B cell (primary cell): ENCODE data around the gene SLC12A3. TPM values are rescaled to one million over a fixed set of nuclear protein-coding genes. Genes with fewer than 3 reads are reported as not detected.

ENCODE experiments used
- ATAC-seq: fragments of 200-7000 bp; cut with Tn5 transposase; one replicate; pipeline ENCODE4 v1.10.0; 2021; ENCODE audit warnings: low read depth, mild to moderate bottlenecking, moderate number of reproducible peaks, moderate library complexity
- CTCF ChIA-PET: fragments of 350-600 bp; sonication (Branson Sonifier 250); formaldehyde crosslinking; loops from one replicate; lab custom pipeline; 2021; ENCODE audit warnings: antibody characterized with exemption, inconsistent platforms; lab: Charles Lee
- POLR2A ChIA-PET: fragments of 350-600 bp; sonication (Branson Sonifier 250); formaldehyde crosslinking; loops from one replicate; lab custom pipeline; 2021; ENCODE audit warnings: antibody characterized with exemption; lab: Charles Lee
- DNase-seq: peaks from one replicate; pipeline ENCODE4 v3.0.0; 2013
- H2AFZ ChIP-seq: 2 replicates; pipeline ENCODE4 v1.6.1; 2012; ENCODE audit warnings: mild to moderate bottlenecking, low read depth, low read length; ENCODE audit not compliant: insufficient read depth, poor library complexity, severe bottlenecking
- H3K27ac ChIP-seq, 2 donors: 1 replicate in 1 of 2; 2 replicates in 1 of 2; pipeline ENCODE4 v1.5.1; 2012 to 2013; ENCODE audit warnings: low read length in 2 of 2, mild to moderate bottlenecking in 2 of 2, moderate library complexity in 1 of 2
- H3K27me3 ChIP-seq, 4 experiments: fragments of 200-600 bp in 1 of 4; sonication (generic) in 1 of 4; replicated peaks in 1 of 4; 1 replicate in 2 of 4; 2 replicates in 2 of 4; pipeline versions ENCODE4 v1.6.1 to v1.7.0; 2013 to 2016; ENCODE audit warnings: low read length in 3 of 4, mild to moderate bottlenecking in 2 of 4, mixed read lengths in 1 of 4, moderate library complexity in 1 of 4; ENCODE audit not compliant: insufficient read depth in 4 of 4, control insufficient read depth in 3 of 4; ENCODE audit errors: control extremely low read depth in 1 of 4
- H3K36me3 ChIP-seq, 2 experiments: replicated peaks in 1 of 2; 1 replicate in 1 of 2; 2 replicates in 1 of 2; pipeline versions ENCODE4 v1.6.1 to v1.7.1; 2013; ENCODE audit warnings: low read length in 1 of 2; ENCODE audit not compliant: insufficient read depth in 2 of 2, control insufficient read depth in 1 of 2; ENCODE audit errors: control extremely low read depth in 1 of 2, extremely low read depth in 1 of 2
- H3K4me1 ChIP-seq, 2 donors: fragments of 200-600 bp in 1 of 2; sonication (generic) in 1 of 2; 1 replicate in 1 of 2; 2 replicates in 1 of 2; pipeline versions ENCODE4 v1.5.1 to v1.6.1; 2013 to 2017; ENCODE audit warnings: low read length in 2 of 2; ENCODE audit not compliant: control insufficient read depth in 2 of 2, insufficient read depth in 2 of 2
- H3K4me2 ChIP-seq: replicated peaks from 2 replicates; pipeline ENCODE3; 2012; ENCODE audit warnings: mild to moderate bottlenecking, low read depth, low read length; ENCODE audit not compliant: poor library complexity, severe bottlenecking
- H3K4me3 ChIP-seq, 5 experiments: fragments of 200-600 bp in 1 of 5; sonication (generic) in 1 of 5; 1 replicate in 3 of 5; 2 replicates in 2 of 5; pipeline versions ENCODE4 v1.5.1 to v1.7.0; 2011 to 2016; ENCODE audit warnings: low read length in 4 of 5, mild to moderate bottlenecking in 4 of 5, low read depth in 2 of 5, control low read depth in 1 of 5, moderate library complexity in 1 of 5; ENCODE audit not compliant: insufficient read depth in 1 of 5; ENCODE audit errors: control extremely low read depth in 1 of 5, extremely low read depth in 1 of 5
- H3K79me2 ChIP-seq: fragments of 200-600 bp; sonication (generic); one replicate; pipeline ENCODE4 v1.6.0; 2016; ENCODE audit warnings: low read length; ENCODE audit not compliant: control insufficient read depth, insufficient read depth
- H3K9ac ChIP-seq: fragments of 200-600 bp; sonication (generic); 2 replicates; pipeline ENCODE4 v1.6.1; 2017; ENCODE audit warnings: mild to moderate bottlenecking, low read length, moderate library complexity
- H3K9me3 ChIP-seq, 3 donors: one replicate each; pipeline versions ENCODE4 v1.6.1 to v1.7.1; 2013; ENCODE audit warnings: low read length in 2 of 3; ENCODE audit not compliant: control insufficient read depth in 2 of 3, insufficient read depth in 1 of 3; ENCODE audit errors: control extremely low read depth in 1 of 3
- H4K20me1 ChIP-seq: 2 replicates; pipeline ENCODE4 v1.6.0; 2012; ENCODE audit warnings: mild to moderate bottlenecking, low read length; ENCODE audit not compliant: insufficient read depth, control insufficient read depth, poor library complexity, severe bottlenecking
- H3K27ac Mint-ChIP-seq: one replicate; pipeline ENCODE4 v1.8.0; 2021; ENCODE audit warnings: mixed read lengths
- H3K27me3 Mint-ChIP-seq: one replicate; pipeline ENCODE4 v1.8.0; 2021; ENCODE audit warnings: mixed read lengths
- H3K4me1 Mint-ChIP-seq: one replicate; pipeline ENCODE4 v1.8.0; 2021; ENCODE audit warnings: mixed read lengths
- H3K4me3 Mint-ChIP-seq: one replicate; pipeline ENCODE4 v1.8.0; 2021; ENCODE audit warnings: mixed read lengths
- H3K9me3 Mint-ChIP-seq: one replicate; pipeline ENCODE4 v1.8.0; 2022; ENCODE audit warnings: mixed read lengths; ENCODE audit not compliant: insufficient read depth
- EZH2 ChIP-seq: IDR thresholded peaks from 2 replicates; pipeline ENCODE4 v1.6.1; 2012; ENCODE audit warnings: borderline replicate concordance, low read depth, mild to moderate bottlenecking, moderate library complexity, low read length; ENCODE audit not compliant: insufficient read depth, poor library complexity, severe bottlenecking
- WGBS: methylation state at CpG from one replicate; pipeline ENCODE4 v1.1.5; 2013; ENCODE audit warnings: missing lambda C conversion rate; ENCODE audit not compliant: insufficient coverage; 5-methylcytosine and 5-hydroxymethylcytosine counted together
- intact Hi-C: fragments of 100-400 bp; cut with micrococcal nuclease; formaldehyde crosslinking; loops from one replicate; pipeline ENCODE4 v1.10.0; 2022
- polyA plus RNA-seq: library from polyadenylated mRNA; depleted of rRNA; stranded (reverse); fragments of >200 nt; gene quantifications from 2 replicates; pipeline ENCODE4 v1.2.3, GENCODE V29; 2012
- total RNA-seq, 2 donors: library from RNA; stranded (reverse); fragments of 120-200 nt in 1 of 2; gene quantifications; 1 replicate in 1 of 2; 2 replicates in 1 of 2; pipeline versions ENCODE4 v1.2.3 to v1.2.4, GENCODE V29; 2013 to 2022
- TF ChIP-seq, protein P1 (sequence below): fragments of 200-600 bp; IDR thresholded peaks from one replicate; pipeline ENCODE4 v1.8.0; 2022; ENCODE audit warnings: antibody characterized with exemption, mild to moderate bottlenecking

Gene SLC12A3
- total and polyA plus RNA-seq, 2 donors (not counting 1 experiment from before 2014, with no cell fraction given), result 1.3 to 4.9 TPM

DNA sequence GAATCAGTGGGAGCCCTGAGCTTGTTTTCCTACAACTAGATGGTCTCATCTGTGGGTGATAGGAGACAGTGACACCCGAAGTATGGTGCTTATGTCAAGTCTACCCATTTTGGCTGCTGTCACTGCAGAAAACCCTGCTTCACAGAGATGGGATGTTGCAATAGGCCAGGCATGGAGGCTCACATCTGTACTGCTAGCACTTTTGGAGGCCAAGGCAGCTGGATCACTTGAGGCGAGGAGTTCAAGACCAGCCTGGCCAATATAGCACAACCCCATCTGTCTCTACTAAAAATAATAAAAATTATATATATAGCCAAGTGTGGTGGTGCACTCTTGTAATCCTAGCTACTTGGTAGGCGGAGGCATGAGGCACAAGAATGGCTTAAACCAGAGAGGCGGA lies 64.6 kb downstream of the SLC12A3 start:
- H3K27ac Mint-ChIP-seq, result peak overlapping the region; percentile 61

More for the DNA sequence above, 64.6 kb downstream of the SLC12A3 start:
- DNase-seq, result no peak
- 65% methylated on average over 3 of the region's 4 CpGs for WGBS
- TF ChIP-seq, protein P1, sequence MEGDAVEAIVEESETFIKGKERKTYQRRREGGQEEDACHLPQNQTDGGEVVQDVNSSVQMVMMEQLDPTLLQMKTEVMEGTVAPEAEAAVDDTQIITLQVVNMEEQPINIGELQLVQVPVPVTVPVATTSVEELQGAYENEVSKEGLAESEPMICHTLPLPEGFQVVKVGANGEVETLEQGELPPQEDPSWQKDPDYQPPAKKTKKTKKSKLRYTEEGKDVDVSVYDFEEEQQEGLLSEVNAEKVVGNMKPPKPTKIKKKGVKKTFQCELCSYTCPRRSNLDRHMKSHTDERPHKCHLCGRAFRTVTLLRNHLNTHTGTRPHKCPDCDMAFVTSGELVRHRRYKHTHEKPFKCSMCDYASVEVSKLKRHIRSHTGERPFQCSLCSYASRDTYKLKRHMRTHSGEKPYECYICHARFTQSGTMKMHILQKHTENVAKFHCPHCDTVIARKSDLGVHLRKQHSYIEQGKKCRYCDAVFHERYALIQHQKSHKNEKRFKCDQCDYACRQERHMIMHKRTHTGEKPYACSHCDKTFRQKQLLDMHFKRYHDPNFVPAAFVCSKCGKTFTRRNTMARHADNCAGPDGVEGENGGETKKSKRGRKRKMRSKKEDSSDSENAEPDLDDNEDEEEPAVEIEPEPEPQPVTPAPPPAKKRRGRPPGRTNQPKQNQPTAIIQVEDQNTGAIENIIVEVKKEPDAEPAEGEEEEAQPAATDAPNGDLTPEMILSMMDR, result no peak
- no peak for TF ChIP-seq EZH2
- peaks cover 30% of the 10 kb centered on the region for H3K79me2 ChIP-seq
- H3K27ac ChIP-seq, result peak overlapping the region in 1 of 2 donors; percentile 19
- no peak for ATAC-seq
- Mint-ChIP-seq H3K4me1 (peaks cover 38% of the 10 kb centered on the region), H3K4me3 (no peak overlapping the region), H3K27me3 (no peaks in the 10 kb centered on the region), H3K9me3 (no peaks in the 10 kb centered on the region)
- H3K9me3 ChIP-seq, result no peaks in the 10 kb centered on the region
- no peaks in the 10 kb centered on the region for H3K27me3 ChIP-seq
- H3K4me3 ChIP-seq, result no peak overlapping the region
- intact Hi-C loops, result loop anchor here (5.0 to 10.0 kb wide), 3 partner anchors 235 to 502 kb away; partner anchors contain the start of genes AMFR and ARL2BP
- POLR2A ChIA-PET, result interaction anchor here (4.8 to 7.7 kb wide), 4 partner anchors 11 to 61 kb away, joined by 22 to 108 read pairs (median 72); no protein-coding TSS in a partner anchor
- CTCF ChIA-PET, result interaction anchor here (0.9 to 10.8 kb wide), 4 partner anchors 10 to 116 kb away, joined by 3 to 140 read pairs (median 27); partner anchors contain the start of gene SLC12A3
- peaks cover 1 to 11% of the 10 kb centered on the region in 2 experiments for H3K36me3 ChIP-seq
- no peak overlapping the region for H3K4me2 ChIP-seq
- peaks cover 43 to 50% of the 10 kb centered on the region in 2 donors for H3K4me1 ChIP-seq
- peaks cover 26% of the 10 kb centered on the region for H4K20me1 ChIP-seq
- H2AFZ ChIP-seq, result no peak overlapping the region
- H3K9ac ChIP-seq, result no peak overlapping the region
